ENCODE results near the gene FOLR1. TPM values are rescaled to one million over a fixed set of nuclear protein-coding genes. Genes with fewer than 3 reads are reported as not detected.

The FOLR1 gene
- total RNA-seq, 4 donors from 2014 or later = 0.38 to 7.6 (median 1.5) TPM; not detected in 1

DNA sequence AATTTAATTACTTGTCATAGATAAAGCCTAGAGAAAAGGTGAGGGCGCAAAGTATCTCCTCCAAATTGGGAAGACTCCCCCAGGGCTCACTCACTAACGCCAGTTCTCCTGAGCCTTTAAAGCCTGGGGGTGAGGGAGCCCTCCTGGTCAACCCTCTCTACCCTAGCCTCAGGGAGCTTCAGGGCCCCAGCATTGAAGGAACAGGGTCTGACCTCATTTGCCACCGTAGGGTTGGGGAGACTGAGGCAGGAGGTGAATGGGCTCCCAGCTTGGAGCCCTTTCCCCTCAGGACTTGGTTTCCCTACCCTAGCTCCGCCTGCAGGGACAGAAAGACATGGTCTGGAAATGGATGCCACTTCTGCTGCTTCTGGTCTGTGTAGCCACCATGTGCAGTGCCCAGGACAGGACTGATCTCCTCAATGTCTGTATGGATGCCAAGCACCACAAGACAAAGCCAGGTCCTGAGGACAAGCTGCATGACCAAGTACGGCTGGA, 26.4 kb downstream of the FOLR1 start:
- Histone ChIP-seq H3K27me3 (peaks cover 0 to 17% (median 0%) of the 10 kb centered on the region in 4 donors), H3K9me3 (no peaks in the 10 kb centered on the region), H3K27ac (peak overlapping the region in 1 of 4 donors; percentile 7), H3K4me1 (peaks cover 3 to 12% (median 10%) of the 10 kb centered on the region in 3 donors), H3K4me3 (no peak overlapping the region), H3K36me3 (no peaks in the 10 kb centered on the region)
- no peak for DNase-seq
- TF ChIP-seq, protein P1, sequence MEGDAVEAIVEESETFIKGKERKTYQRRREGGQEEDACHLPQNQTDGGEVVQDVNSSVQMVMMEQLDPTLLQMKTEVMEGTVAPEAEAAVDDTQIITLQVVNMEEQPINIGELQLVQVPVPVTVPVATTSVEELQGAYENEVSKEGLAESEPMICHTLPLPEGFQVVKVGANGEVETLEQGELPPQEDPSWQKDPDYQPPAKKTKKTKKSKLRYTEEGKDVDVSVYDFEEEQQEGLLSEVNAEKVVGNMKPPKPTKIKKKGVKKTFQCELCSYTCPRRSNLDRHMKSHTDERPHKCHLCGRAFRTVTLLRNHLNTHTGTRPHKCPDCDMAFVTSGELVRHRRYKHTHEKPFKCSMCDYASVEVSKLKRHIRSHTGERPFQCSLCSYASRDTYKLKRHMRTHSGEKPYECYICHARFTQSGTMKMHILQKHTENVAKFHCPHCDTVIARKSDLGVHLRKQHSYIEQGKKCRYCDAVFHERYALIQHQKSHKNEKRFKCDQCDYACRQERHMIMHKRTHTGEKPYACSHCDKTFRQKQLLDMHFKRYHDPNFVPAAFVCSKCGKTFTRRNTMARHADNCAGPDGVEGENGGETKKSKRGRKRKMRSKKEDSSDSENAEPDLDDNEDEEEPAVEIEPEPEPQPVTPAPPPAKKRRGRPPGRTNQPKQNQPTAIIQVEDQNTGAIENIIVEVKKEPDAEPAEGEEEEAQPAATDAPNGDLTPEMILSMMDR (IDR thresholded peaks at IDR 0.05) = no peak
- TF ChIP-seq POLR2A (IDR thresholded peaks at IDR 0.05) = no peak
- WGBS, 2 donors = 88 to 100% methylated on average over 2 to 5 of the region's 5 CpGs
- intact Hi-C loops (cut with DNase I) = no loop called here

DNA sequence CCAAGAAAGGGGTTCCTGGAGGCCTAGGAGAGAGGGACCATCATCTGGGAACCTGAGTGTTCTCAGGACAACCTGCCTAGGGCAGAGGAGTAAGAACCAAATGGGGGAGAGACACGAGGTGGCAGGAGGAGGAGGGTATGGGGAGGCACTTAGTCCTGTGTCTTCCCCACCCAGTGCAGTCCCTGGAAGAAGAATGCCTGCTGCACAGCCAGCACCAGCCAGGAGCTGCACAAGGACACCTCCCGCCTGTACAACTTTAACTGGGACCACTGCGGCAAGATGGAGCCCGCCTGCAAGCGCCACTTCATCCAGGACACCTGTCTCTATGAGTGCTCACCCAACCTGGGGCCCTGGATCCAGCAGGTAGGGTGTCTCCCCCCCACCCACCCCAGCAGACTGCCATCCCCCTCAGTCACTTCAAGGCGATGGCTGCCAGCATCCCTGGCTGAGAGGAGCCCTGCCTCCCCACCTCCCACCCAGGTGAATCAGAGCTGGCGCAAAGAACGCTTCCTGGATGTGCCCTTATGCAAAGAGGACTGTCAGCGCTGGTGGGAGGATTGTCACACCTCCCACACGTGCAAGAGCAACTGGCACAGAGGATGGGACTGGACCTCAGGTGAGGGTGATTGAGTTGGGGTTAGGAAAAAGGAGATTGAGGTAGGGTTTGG, 28.9 kb downstream of the FOLR1 start:
- Histone ChIP-seq H3K27ac (no peak overlapping the region), H3K4me1 (peaks cover 11 to 21% (median 17%) of the 10 kb centered on the region in 3 donors), H3K4me3 (no peak overlapping the region), H3K27me3 (peaks cover 0 to 17% (median 0%) of the 10 kb centered on the region in 4 donors), H3K9me3 (no peaks in the 10 kb centered on the region), H3K36me3 (no peaks in the 10 kb centered on the region)
- TF ChIP-seq POLR2A (IDR thresholded peaks at IDR 0.05) = no peak
- TF ChIP-seq, protein P1 (IDR thresholded peaks at IDR 0.05) = no peak
- intact Hi-C loops (cut with DNase I) = no loop called here
- DNase-seq = no peak
- WGBS, 2 donors = 65 to 86% methylated on average over 3 to 7 of the region's 10 CpGs

DNA sequence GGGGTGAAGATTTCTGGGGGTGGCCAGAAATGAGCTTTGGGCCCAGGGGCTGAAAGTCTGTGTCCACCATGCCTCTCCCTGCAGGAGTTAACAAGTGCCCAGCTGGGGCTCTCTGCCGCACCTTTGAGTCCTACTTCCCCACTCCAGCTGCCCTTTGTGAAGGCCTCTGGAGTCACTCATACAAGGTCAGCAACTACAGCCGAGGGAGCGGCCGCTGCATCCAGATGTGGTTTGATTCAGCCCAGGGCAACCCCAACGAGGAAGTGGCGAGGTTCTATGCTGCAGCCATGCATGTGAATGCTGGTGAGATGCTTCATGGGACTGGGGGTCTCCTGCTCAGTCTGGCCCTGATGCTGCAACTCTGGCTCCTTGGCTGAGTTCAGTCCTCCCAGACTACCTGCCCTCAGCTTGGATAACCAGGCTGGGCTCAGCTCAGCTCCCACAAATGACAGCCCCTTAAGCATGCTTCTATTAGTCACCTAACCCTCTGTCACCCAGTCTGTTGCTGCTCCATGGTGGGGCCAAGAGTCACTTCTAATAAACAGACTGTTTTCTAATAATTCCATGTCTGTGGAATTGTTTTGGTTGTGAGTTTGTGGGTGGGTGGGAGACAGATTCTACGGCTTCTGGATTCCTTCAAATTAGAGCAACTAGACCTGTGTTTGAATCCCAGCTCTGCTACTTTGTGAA, 29.6 kb downstream of the FOLR1 start:
- no peaks in the 10 kb centered on the region for H3K9me3 ChIP-seq
- H3K27ac ChIP-seq = peak overlapping the region in 2 of 4 donors; percentile 98 to 99

DNA sequence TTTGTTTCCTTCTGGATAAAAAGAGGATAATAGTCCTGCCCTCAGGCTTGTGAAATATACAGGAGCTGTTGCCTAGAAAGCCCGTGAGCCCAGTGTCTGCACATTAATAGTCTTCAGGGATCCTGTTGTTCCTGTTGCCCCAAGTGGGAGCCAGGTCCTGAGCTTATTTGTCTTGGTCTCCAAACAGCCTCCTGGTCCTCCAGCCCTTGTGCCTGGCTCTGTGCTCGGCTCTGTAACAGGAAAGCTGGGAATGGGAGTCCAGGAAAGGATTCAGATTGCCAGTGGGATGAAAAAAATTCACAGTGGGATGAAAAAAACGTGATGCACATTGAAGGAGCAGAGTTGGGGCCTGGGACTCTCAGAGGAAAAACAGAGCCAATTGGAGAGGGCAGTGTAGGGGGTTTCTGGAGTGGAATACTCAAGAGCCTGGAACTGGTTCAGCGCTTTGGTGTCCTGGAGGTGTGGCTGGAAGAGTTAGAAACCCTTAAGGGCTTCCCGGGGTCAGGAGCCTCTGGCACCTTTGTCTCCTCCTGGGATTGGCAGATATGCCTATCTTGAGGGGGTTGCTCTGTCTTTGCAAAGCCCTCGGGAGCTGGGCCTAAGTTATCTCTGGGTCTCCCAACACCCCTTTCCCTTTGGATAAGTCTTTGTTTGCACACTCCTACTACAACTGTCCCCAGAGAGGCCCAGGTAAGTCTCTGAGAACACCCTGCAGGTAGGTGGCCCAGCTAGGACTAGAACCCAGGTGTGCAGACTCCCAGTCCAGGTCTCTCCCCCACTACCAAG, 30.4 kb downstream of the FOLR1 start:
- no peak for DNase-seq

More for the DNA sequence above, 29.6 kb downstream of the FOLR1 start:
- 78 to 100% methylated on average over 1 to 7 of the region's 7 CpGs for WGBS, 2 donors
- H3K36me3 ChIP-seq = peaks cover 0 to 3% (median 0%) of the 10 kb centered on the region in 3 donors
- TF ChIP-seq, protein P1 (IDR thresholded peaks at IDR 0.05) = no peak
- TF ChIP-seq POLR2A (IDR thresholded peaks at IDR 0.05) = no peak
- DNase-seq = no peak
- H3K27me3 ChIP-seq = peaks cover 0 to 13% (median 0%) of the 10 kb centered on the region in 4 donors
- peaks cover 12 to 28% (median 18%) of the 10 kb centered on the region in 3 donors for H3K4me1 ChIP-seq
- intact Hi-C loops (cut with DNase I) = no loop called here
- H3K4me3 ChIP-seq = no peak overlapping the region

DNA sequence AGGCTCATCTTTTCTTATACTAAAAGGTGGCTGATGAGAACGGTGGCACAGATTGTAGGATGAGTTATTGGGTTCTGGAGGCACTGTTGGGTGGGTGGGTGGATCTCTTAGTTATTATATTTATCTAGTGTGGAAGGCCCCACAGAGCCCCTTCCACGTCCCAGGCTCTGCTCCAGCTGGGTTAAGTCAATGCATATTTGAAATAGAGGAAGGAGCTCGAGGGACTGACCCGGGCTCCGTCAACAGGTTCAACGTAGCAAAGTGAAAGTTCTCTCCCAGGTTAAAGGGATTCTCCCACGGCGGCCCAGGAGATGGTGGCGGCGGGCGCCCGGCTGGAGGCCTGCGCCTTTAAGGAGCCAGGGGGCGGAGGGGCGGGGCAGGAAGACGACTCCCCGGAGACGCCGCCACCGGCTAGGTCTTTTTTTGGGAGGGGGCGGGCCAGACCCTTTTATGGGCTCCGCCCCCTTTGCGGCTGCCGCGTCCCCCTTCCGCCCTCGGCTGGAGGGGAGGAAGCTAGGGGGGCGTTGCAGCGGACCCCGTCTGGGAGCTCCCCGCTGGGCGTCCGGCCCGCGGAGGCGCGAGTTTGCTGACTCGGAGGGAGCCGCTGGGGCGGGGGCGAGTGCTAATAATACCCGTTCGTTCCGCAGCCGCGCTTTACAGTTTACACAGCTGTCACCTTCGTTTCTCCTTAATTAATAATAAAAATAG, 31.1 kb downstream of the FOLR1 start:
- intact Hi-C loops (cut with DNase I) = no loop called here
- Histone ChIP-seq H3K36me3 (peaks cover 0 to 15% (median 4%) of the 10 kb centered on the region in 3 donors), H3K27me3 (peaks cover 0 to 3% (median 0%) of the 10 kb centered on the region in 4 donors), H3K4me1 (peaks cover 21 to 43% (median 23%) of the 10 kb centered on the region in 3 donors), H3K9me3 (no peaks in the 10 kb centered on the region), H3K4me3 (peak overlapping the region; percentile 72 to 95 (median 83)), H3K27ac (peak overlapping the region; percentile 94 to 99 (median 98))
- WGBS, 2 donors = 0 to 2% methylated on average over 6 to 36 of the region's 47 CpGs
- TF ChIP-seq, protein P1 (IDR thresholded peaks at IDR 0.05) = peak; percentile 43 to 73 (median 61)
- TF ChIP-seq POLR2A (IDR thresholded peaks at IDR 0.05) = peak in 3 of 4 donors; percentile 7 to 68 (median 52)
- peak; percentile 82 for DNase-seq

More for the DNA sequence above, 30.4 kb downstream of the FOLR1 start:
- H3K36me3 ChIP-seq = peaks cover 0 to 8% (median 0%) of the 10 kb centered on the region in 3 donors
- no peaks in the 10 kb centered on the region for H3K9me3 ChIP-seq
- H3K27ac ChIP-seq = peak overlapping the region; percentile 94 to 99 (median 98)
- peak overlapping the region; percentile 72 to 95 (median 83) for H3K4me3 ChIP-seq
- H3K27me3 ChIP-seq = peaks cover 0 to 5% (median 0%) of the 10 kb centered on the region in 4 donors
- intact Hi-C loops (cut with DNase I) = no loop called here
- TF ChIP-seq POLR2A (IDR thresholded peaks at IDR 0.05) = no peak
- 43 to 54% methylated on average over 4 of the region's 6 CpGs for WGBS, 2 donors
- peaks cover 16 to 36% (median 18%) of the 10 kb centered on the region in 3 donors for H3K4me1 ChIP-seq
